ENCODE data around the gene PLPPR2. TPM values are rescaled to one million over a fixed set of nuclear protein-coding genes. Genes with fewer than 3 reads are reported as not detected.
"Not testable (repeated sequence)": the region's sequence is repeated elsewhere in the genome, so short reads cannot be mapped to it uniquely, and the experiment has no call there.

Gene PLPPR2, protein sequence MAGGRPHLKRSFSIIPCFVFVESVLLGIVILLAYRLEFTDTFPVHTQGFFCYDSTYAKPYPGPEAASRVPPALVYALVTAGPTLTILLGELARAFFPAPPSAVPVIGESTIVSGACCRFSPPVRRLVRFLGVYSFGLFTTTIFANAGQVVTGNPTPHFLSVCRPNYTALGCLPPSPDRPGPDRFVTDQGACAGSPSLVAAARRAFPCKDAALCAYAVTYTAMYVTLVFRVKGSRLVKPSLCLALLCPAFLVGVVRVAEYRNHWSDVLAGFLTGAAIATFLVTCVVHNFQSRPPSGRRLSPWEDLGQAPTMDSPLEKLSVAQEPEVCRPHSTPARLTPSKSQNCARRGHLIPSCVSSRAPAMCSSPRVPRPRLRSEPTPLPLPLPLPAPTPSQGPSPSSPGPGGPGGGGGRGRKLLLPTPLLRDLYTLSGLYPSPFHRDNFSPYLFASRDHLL
- 10 to 100 TPM; 30.4 to 30.7 TPM for total RNA-seq
- polyA plus RNA-seq (ENCODE audit: insufficient read length in 2 of 2) = 100 to 1,000 TPM; 183 to 215 TPM
- long read RNA-seq, donor 1, transcript PLPPR2-201 (10 exons, 2,727 nt) = major isoform, 36 of 86 reads
- long read RNA-seq, donor 1, partial matches to known transcripts = 35 of 86 reads
- long read RNA-seq, donor 1, other reads (novel, unspliced or antisense) = 15 of 86 reads
- long read RNA-seq, donor 2, transcript PLPPR2-201 (10 exons, 2,727 nt) = major isoform, 11 of 16 reads
- long read RNA-seq, donor 2, partial matches to known transcripts = 0 of 16 reads
- long read RNA-seq, donor 2, other reads (novel, unspliced or antisense) = 5 of 16 reads
- long read RNA-seq, donor 3, transcript PLPPR2-201 (10 exons, 2,727 nt) = major isoform, 11 of 58 reads
- long read RNA-seq, donor 3, partial matches to known transcripts = 37 of 58 reads
- long read RNA-seq, donor 3, other reads (novel, unspliced or antisense) = 8 of 58 reads
- long read RNA-seq, donor 4, partial matches to known transcripts = 0 of 1 reads
- long read RNA-seq, donor 4, other reads (novel, unspliced or antisense) = 0 of 1 reads

GRCh38 chr19:11355160-11356073, at the start of gene PLPPR2:
PLPPR2 (plus strand) TSS chr19:11355432; CDS start chr19:11357674, 2,242 bp downstream.
- Histone ChIP-seq H3K4me3 (ENCODE audit: low read depth, low read length) (peak within 1 kb of the TSS; percentile 67), H3K9me3 (ENCODE audit: control insufficient read depth, insufficient read depth, low read length) (no peaks in the 10 kb centered on the region), H3K4me1 (ENCODE audit: control insufficient read depth, insufficient read depth, low read length) (peaks cover 28% of the 10 kb centered on the region), H3K36me3 (ENCODE audit: control insufficient read depth, insufficient read depth, low read length) (peaks cover 41% of the 10 kb centered on the region), H3K27me3 (ENCODE audit: control insufficient read depth, insufficient read depth, low read length) (no peaks in the 10 kb centered on the region), H3K27ac (ENCODE audit: low read depth, low read length) (peak within 1 kb of the TSS; percentile 8)
- DNase-seq (ENCODE audit: low read depth in 4 of 6, low spot score in 6 of 6) = peak in 5 of 6 donors; percentile 91 to 99 (median 93)
- 3% methylated on average over 46 of the region's 62 CpGs for WGBS (ENCODE audit: insufficient coverage)

GRCh38 chr19:11306337-11306736, 48.9 kb upstream of the PLPPR2 start:
- no peaks in the 10 kb centered on the region for H3K9me3 ChIP-seq (ENCODE audit: control insufficient read depth, insufficient read depth, low read length)
- H3K4me1 ChIP-seq (ENCODE audit: control insufficient read depth, insufficient read depth, low read length) = no peaks in the 10 kb centered on the region
- peak in 1 of 6 donors; percentile 48 for DNase-seq (ENCODE audit: low read depth in 4 of 6, low spot score in 6 of 6)
- H3K4me3 ChIP-seq (ENCODE audit: low read depth, low read length) = no peak overlapping the region
- H3K27ac ChIP-seq (ENCODE audit: low read depth, low read length) = no peak overlapping the region
- WGBS (ENCODE audit: insufficient coverage) = 70% methylated on average over 2 of the region's 9 CpGs
- H3K36me3 ChIP-seq (ENCODE audit: control insufficient read depth, insufficient read depth, low read length) = no peaks in the 10 kb centered on the region
- no peaks in the 10 kb centered on the region for H3K27me3 ChIP-seq (ENCODE audit: control insufficient read depth, insufficient read depth, low read length)

- H3K27ac ChIP-seq (ENCODE audit: low read depth, low read length); DNase-seq (ENCODE audit: low read depth in 4 of 6, low spot score in 6 of 6); H3K4me3 ChIP-seq (ENCODE audit: low read depth, low read length); H3K9me3 ChIP-seq (ENCODE audit: control insufficient read depth, insufficient read depth, low read length); H3K27me3 ChIP-seq (ENCODE audit: control insufficient read depth, insufficient read depth, low read length): not testable (repeated sequence)
- peaks cover 10% of the 10 kb centered on the region for H3K36me3 ChIP-seq (ENCODE audit: control insufficient read depth, insufficient read depth, low read length)
- WGBS (ENCODE audit: insufficient coverage) = 81% methylated on average over 7 of the region's 9 CpGs
- peaks cover 30% of the 10 kb centered on the region for H3K4me1 ChIP-seq (ENCODE audit: control insufficient read depth, insufficient read depth, low read length)
These were observed 34.8 kb upstream of the PLPPR2 start for GRCh38 chr19:11320278-11320995.

DNA sequence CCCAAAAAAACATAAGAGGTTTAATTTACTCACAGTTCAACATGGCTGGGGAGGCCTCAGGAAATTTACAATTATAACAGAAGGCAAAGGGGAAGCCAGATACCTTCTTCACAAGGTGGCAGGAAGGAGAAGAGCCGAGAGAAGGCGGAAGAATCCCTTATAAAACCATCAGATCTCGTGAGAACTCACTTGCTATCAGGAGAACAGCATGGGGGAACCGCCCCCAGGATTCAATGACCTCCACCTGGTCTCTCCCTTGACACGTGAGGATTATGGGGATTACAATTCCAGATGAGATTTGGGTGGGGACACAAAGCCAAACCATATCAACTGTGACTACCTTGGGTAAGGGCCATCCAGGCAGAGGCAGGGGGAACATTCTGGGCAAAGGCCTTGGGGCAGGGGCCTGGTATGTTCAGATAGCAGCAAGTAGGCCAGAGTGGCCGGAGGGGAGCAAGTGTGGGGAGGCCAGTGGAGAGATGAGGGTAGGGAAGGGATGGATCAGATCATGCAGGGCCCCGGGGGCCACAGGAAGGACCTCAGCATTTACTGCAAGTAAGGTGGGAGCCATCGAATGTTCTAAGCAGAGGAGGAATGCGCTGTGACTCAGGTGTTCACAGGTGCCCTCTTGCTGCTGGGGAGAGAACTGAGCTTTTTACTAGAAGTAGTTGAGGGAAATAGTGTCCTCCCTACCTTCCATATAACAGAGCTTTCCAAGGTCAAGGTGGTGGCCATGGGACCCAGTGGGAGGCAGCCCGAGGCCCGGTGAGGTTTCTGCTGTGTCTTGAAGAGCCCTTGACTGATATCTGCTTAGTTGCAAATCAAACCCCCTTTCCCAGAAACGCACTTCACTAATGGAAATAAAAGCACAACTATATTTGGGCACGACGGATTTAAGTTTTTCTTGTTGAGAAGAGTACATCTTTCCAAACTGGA, 33.8 kb upstream of the PLPPR2 start:
- no peaks in the 10 kb centered on the region for H3K27me3 ChIP-seq (ENCODE audit: control insufficient read depth, insufficient read depth, low read length)
- no peak for DNase-seq (ENCODE audit: low read depth in 4 of 6, low spot score in 6 of 6)
- H3K9me3 ChIP-seq (ENCODE audit: control insufficient read depth, insufficient read depth, low read length) = no peaks in the 10 kb centered on the region
- H3K4me3 ChIP-seq (ENCODE audit: low read depth, low read length) = no peak overlapping the region
- WGBS (ENCODE audit: insufficient coverage) = 95% methylated on average over 2 of the region's 14 CpGs
- H3K4me1 ChIP-seq (ENCODE audit: control insufficient read depth, insufficient read depth, low read length) = peaks cover 30% of the 10 kb centered on the region
- peaks cover 16% of the 10 kb centered on the region for H3K36me3 ChIP-seq (ENCODE audit: control insufficient read depth, insufficient read depth, low read length)
- H3K27ac ChIP-seq (ENCODE audit: low read depth, low read length) = no peak overlapping the region

DNA sequence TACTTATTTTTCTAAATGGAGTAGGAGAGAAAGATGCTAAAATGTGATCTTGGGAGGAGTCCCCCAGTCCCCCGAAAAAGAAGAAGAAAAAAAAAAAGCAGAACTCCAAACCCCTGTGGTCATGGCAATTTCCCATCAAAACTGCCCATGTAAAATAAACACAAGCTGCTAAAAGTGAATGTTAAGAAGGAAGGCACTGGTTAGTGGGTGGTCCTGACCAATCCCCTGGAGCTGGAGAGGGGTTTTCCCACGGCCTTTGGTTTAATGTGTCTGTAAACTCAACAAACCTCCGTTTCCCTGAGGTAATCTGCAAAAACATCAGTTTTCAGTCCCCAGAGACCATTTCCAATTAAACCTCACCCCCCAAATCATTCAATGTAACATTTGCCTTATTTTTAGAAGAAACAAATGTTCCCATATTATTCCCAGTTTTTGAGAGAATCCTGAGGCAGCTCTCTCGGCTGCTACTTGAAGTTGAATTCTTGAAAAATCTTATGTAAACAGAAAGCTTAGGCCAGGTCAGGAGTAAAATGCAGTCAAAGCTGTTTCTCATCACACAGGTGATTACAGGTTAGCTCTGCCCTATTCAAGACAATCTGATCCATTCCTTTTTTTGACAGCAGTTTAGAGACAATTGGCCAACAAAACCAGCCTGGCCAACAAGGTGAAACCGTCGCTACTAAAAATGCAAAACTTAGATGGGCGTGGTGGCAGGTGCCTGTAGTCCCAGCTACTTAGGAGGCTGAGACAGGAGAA, 32.8 kb upstream of the PLPPR2 start:
- peaks cover 30% of the 10 kb centered on the region for H3K4me1 ChIP-seq (ENCODE audit: control insufficient read depth, insufficient read depth, low read length)
- no peaks in the 10 kb centered on the region for H3K27me3 ChIP-seq (ENCODE audit: control insufficient read depth, insufficient read depth, low read length)
- H3K4me3 ChIP-seq (ENCODE audit: low read depth, low read length) = no peak overlapping the region
- peak in 1 of 6 donors; percentile 31 for DNase-seq (ENCODE audit: low read depth in 4 of 6, low spot score in 6 of 6)
- H3K9me3 ChIP-seq (ENCODE audit: control insufficient read depth, insufficient read depth, low read length) = no peaks in the 10 kb centered on the region
- H3K36me3 ChIP-seq (ENCODE audit: control insufficient read depth, insufficient read depth, low read length) = peaks cover 26% of the 10 kb centered on the region
- 90% methylated on average over 3 of the region's 7 CpGs for WGBS (ENCODE audit: insufficient coverage)
- H3K27ac ChIP-seq (ENCODE audit: low read depth, low read length) = no peak overlapping the region

- H3K4me1 ChIP-seq (ENCODE audit: control insufficient read depth, insufficient read depth, low read length) = peaks cover 30% of the 10 kb centered on the region
- no peak for DNase-seq (ENCODE audit: low read depth in 4 of 6, low spot score in 6 of 6)
- no peaks in the 10 kb centered on the region for H3K27me3 ChIP-seq (ENCODE audit: control insufficient read depth, insufficient read depth, low read length)
- H3K9me3 ChIP-seq (ENCODE audit: control insufficient read depth, insufficient read depth, low read length) = no peaks in the 10 kb centered on the region
- no peak overlapping the region for H3K4me3 ChIP-seq (ENCODE audit: low read depth, low read length)
- peak overlapping the region; percentile 82 for H3K27ac ChIP-seq (ENCODE audit: low read depth, low read length)
- WGBS (ENCODE audit: insufficient coverage) = 80% methylated on average over 4 of the region's 5 CpGs
- H3K36me3 ChIP-seq (ENCODE audit: control insufficient read depth, insufficient read depth, low read length) = peaks cover 36% of the 10 kb centered on the region
These were observed 31.6 kb upstream of the PLPPR2 start for GRCh38 chr19:11323601-11324078.

DNA sequence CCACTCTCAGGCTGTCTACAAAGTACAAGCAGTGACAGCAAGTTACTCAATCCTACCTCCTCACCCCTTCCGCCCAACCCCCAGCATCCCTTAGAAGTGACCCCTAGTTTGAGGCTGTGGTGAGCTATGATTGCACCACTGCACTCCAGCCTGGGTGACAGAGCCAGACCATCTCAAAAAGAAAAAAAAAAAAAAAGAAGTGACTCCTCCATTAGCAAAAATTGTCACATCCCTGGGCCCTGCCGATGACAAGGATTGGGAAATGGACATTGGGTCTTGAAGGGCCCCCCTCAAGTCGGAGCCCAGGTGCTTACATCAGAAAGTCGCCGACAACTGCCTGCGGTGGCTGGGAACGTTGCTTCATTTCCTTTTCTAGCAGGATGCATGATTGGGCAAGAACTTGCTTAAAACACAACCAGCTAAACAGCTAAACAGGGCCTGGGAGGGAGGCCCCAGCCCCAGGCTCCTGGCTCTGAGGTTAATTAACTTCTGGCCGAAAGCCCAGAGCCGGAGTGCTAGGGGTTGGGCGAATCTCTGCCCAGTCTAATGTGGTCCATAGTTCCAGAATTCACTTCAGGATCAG, 31.1 kb upstream of the PLPPR2 start:
- peak overlapping the region; percentile 82 for H3K27ac ChIP-seq (ENCODE audit: low read depth, low read length)
- H3K36me3 ChIP-seq (ENCODE audit: control insufficient read depth, insufficient read depth, low read length) = peaks cover 41% of the 10 kb centered on the region
- DNase-seq (ENCODE audit: low read depth in 4 of 6, low spot score in 6 of 6) = peak in 4 of 6 donors; percentile 65 to 88 (median 74)
- 14% methylated on average over 9 of the region's 10 CpGs for WGBS (ENCODE audit: insufficient coverage)
- peaks cover 30% of the 10 kb centered on the region for H3K4me1 ChIP-seq (ENCODE audit: control insufficient read depth, insufficient read depth, low read length)
- no peak overlapping the region for H3K4me3 ChIP-seq (ENCODE audit: low read depth, low read length)
- H3K27me3 ChIP-seq (ENCODE audit: control insufficient read depth, insufficient read depth, low read length) = no peaks in the 10 kb centered on the region
- no peaks in the 10 kb centered on the region for H3K9me3 ChIP-seq (ENCODE audit: control insufficient read depth, insufficient read depth, low read length)

All from spinal cord (tissue), 10 donors.